HG03196 (cell line): Measurements from ENCODE around the gene COX8A.
"Not testable (repeated sequence)": the region's sequence is repeated elsewhere in the genome, so short reads cannot be mapped to it uniquely, and the experiment has no call there.

ENCODE experiments used
- ATAC-seq: cut with Tn5 transposase; IDR thresholded peaks from one replicate; pipeline ENCODE4 v1.9.1; 2021; ENCODE audit not compliant: unreplicated experiment

COX8A gene

DNA sequence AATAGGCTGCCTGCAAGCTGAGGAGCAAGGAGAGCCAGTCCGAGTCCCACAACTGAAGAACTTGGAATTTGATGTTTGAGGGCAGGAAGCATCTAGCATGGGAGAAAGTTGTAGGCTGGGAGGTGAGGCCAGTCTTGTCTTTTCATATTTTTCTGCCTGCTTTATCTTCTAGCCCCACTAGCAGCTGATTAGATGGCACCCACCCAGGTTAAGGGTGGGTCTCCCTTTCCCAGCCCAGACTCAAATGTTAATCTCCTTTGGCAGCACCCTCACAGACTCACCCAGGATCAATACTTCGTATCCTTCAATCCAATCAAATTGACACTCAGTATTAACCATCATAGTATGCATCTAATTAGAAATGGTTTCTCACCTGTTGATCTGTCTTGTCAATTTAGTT lies 5.0 kb upstream of the COX8A start:
- no peak for ATAC-seq

DNA sequence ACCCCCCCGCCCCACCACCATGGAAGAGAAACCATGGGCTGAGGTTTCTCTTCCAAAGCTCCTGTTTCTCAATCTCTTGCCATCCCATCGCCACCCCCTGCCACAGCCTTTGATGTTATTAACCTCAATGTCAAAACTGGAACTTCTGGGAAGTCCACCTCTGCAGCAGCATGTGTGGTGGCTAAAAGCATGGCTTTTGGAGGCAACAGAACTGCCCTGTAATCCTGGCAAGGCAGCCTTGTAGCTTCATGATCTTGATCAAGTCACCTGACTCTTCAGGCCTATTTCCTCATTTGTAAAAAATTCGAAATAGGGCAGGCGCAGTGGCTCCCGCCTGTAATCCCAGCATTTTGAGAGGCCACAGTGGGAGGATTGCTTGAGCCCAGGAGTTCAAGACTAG lies 3.5 kb upstream of the COX8A start:
- no peak for ATAC-seq

DNA sequence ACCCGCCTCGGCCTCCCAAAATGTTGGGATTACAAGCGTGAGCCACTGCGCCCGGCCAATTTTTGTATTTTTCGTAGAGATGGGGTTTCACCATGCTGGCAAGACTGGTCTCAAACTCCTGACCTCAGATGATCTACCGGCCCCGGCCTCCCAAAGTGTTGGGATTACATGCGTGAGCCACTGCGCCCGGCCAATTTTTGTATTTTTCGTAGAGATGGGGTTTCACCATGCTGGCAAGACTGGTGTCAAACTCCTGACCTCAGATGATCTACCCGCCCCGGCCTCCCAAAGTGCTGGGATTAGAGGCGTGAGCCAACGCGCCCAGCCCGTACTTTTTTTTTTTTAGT lies 535 bp upstream of the COX8A start:
- not testable (repeated sequence) for ATAC-seq

DNA sequence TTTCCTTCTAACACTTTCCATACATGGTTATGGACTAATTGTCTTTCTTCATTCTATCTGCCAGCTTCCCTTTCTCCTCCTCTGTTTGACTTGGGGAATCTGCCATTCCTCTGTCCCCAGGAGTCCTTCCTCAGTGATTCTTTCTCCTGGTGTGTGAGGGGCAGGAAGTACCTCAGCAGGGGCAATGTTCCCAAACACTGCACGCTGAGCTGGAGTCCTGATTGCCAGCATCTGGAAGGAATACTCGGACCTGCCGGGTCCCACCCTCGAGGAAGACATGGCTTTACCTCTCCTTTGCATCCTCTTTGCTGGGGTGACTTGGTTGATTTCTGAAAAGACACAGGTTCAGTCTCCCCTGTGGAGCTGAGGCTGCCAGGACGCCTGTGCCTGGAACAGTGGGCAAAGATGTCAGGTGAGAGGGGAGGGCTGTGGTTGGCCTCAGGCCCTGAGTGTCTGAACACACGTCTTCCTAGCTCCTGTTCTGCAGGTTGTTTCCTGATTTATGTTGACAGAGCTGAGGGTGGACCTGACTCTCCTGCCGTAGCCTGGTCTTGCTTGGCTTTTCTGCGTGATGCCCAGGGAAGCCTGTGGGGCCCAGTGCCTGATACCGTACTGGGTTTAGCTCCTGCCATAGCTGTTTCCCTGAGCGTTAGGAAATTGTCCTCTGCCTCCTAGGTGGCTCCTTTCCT lies 4.3 kb downstream of the COX8A start:
- no peak for ATAC-seq

DNA sequence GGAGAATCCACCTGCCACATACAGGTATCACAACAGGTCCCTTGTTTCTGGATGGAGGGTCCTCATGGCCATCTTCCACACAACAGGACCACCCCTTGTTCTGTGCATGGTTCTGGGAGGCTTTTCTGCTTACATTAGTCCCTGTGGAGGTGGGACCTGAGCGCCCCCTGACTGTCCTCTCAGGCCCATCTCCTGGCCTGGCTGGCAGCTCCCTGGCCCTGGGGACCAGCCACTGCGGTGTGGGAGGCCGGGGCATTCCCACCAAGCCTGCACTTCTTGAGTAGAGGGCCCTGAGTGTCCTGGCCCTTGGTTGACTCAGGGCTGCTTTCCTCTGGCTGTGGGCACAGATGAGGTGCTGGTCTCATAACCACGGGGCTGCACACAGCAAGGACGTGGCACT lies 5.0 kb downstream of the COX8A start:
- no peak for ATAC-seq

DNA sequence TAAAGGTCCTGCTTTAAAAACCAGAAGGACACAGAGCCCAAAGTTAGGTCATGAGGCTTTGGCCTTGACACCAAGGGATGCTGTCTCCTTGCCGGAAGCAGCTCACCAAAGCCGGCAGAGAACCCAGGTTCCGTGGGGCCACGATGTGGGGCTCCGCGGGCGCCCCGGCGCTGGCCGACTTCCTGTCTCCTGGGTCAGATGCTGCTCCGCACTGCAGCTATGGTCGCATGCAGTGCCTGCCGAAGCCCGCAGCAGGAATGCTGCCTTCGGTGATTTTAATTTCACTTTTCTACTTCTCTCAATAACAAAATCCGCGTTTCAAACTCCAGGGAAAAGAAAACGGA lies 11.4 kb downstream of the COX8A start:
- ATAC-seq: no peak

DNA sequence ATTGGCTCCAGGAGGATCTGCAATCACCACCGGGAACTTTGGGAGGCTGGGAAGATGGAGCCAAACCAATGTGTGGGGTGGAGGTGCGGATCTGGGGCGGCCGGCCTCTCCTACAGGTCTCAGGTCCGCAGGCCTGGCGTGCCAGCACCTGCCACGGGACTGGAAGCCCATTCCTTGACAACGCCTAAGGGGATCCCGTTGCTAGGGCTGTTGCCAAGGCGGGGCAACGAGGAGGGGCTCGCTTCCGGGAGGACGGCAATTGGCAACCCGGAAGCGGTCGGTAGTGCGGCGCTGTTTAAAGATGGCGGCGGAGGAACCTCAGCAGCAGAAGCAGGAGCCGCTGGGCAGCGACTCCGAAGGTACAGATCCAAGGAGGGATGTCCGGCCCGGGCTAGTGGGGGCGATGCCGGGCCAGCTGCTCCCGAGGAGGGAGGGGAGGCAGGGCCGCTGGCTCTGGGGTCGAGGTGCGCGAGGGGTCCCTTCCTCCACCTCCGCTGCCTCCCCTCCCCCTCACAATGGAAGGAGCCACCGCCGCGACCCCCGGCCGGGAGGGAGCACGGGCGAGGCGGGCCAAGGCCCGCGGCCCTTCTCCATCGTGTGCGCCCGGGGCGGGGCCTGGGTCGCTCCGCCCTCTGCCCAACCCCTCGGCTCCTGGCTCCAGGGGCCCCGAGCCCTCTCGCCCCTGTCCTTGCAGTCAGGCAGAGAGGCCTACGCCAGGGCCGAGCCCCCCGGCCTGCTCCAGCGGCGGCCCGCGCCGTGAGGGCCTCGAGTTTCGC lies 11.9 kb downstream of the COX8A start, which contains the start of gene OTUB1:
TSS of gene OTUB1 (plus strand) at position 283 of the 776 bp plus-strand sequence. CDS start at position 302, 19 bp downstream.
- ATAC-seq: peak; percentile 60

DNA sequence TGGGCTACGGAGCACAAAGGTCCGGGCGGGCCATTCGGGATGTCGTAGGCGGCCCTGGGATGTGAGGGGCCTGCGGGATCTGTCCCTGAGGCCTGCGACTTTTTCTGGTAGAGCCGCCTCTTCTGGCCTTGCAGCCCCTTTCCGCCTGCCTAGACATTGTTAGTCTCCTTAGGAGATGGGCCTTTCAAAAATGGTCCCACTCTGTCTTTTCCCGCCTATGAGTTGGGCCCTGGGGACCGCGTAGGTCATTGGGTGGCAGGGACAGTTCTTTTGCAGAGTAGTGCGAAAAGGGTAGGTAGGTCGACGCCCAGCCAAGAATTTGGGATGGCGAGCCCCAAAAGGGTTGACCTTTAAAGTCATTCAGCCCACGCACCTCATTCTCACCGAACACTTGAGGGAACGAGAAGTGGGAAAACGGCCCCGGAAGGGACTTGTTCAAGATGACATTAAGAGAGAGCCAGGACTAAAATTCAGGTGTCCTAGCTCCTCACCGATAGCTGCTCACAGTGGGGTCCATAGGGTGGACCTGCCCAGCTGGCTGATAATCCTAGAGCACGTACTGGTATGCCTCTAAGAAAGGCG lies 12.6 kb downstream of the COX8A start:
- no peak for ATAC-seq

DNA sequence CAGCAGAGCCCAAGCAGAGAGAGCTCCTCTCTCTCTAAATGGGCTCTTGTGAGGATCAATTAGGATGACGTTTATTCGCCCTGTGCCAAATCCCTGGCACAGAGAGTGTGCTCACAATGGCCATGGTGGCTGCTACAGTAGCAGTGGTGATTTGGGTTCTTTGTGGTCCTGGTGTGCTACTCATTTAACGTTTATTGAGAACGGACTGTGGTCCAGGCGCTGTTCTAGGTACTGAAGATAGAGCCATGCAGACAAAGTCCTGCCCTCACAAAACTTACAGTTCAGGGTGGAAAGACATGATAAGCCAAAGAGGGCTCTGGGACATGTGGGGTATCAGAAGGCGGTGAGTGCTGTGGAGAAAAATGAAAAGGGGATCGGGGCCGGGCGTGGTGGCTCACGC lies 17.1 kb downstream of the COX8A start:
- ATAC-seq: no peak

DNA sequence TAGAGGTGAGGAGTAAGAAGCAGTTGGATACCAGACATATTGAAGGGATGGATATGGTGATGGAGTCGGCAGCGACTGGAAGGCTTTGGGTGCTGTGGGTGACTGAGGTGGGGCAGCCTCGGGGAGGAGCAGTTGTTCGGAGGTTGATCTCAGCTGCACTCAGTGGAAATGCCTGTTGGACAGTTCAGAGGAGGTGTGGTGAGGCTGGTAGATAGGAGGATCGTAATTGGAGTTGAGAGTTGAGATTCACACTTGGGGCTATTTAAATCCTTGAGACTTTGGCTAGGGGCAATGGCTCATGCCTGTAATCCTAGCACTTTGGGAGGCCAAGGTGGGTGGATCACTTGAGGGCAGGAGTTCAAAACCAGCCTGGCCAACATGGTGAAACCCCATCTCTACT lies 18.7 kb downstream of the COX8A start:
- ATAC-seq: no peak

DNA sequence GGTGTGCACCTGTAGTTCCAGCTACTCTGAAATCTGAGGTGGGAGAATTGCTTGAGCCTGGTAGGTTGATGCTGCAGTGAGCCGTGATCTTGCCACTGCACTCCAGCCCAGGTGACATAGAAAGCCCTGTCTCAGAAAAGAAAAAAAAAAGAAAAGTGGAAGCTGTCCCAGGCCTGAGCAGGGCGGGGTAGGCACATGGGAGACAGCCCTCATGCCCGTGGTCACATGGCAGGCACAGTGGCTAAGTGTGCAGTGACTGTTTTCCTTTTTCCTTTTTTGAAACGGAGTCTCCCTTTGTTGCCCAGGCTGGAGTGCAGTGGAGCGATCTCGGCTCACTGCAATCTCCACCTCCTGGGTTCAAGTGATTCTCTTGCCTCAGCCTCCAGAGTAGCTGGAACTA lies 19.6 kb downstream of the COX8A start:
- ATAC-seq: no peak

DNA sequence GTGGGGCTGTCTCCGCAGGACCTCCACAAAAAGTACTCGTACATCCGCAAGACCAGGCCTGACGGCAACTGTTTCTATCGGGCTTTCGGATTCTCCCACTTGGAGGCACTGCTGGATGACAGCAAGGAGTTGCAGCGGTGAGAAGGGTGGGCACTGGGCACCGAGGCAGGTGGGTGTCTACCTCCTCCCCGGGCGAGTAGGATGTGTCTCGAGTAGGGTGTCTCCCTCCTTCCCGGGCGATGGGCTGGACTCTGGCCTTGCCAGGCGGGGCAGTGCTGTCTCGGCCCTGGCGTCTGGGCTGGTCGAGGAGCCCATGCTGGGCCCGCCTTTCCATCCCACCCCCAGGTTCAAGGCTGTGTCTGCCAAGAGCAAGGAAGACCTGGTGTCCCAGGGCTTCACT lies 22.1 kb downstream of the COX8A start:
- no peak for ATAC-seq

DNA sequence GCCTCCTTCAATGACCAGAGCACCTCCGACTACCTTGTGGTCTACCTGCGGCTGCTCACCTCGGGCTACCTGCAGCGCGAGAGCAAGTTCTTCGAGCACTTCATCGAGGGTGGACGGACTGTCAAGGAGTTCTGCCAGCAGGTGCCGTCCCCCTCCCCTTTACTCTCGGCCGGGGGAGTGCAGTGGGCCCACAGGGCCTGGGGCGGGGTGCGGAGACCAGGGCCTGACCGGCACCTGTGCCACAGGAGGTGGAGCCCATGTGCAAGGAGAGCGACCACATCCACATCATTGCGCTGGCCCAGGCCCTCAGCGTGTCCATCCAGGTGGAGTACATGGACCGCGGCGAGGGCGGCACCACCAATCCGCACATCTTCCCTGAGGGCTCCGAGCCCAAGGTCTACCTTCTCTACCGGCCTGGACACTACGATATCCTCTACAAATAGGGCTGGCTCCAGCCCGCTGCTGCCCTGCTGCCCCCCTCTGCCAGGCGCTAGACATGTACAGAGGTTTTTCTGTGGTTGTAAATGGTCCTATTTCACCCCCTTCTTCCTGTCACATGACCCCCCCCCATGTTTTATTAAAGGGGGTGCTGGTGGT lies 22.8 kb downstream of the COX8A start:
- no peak for ATAC-seq

DNA sequence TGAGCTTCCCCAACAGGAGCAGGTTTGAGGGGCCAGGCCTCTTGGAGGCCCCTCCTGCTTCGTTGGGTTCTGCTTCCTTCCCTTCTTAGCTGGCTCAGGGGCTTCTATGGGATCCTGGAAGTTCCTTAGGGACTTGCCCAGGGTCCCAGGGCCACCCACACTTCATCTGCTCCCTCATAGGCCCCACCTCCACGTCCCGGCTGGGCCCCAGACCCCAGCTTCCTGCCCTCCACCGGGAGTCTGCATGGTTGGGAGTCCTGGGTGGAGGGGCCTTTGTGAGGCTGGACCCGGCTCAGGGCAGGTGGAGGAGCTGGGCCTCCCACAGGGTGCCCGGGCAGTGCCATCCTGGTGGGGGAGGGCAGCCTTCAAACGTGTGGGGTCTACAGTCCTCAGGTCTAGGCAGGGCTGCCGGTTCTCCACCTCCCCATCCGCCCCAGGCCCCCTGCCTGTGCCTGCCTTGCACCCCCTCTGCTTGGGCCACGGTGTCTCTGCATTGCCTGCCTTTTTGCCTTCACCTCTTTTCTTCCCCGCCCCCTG lies 23.4 kb downstream of the COX8A start:
- no peak for ATAC-seq

DNA sequence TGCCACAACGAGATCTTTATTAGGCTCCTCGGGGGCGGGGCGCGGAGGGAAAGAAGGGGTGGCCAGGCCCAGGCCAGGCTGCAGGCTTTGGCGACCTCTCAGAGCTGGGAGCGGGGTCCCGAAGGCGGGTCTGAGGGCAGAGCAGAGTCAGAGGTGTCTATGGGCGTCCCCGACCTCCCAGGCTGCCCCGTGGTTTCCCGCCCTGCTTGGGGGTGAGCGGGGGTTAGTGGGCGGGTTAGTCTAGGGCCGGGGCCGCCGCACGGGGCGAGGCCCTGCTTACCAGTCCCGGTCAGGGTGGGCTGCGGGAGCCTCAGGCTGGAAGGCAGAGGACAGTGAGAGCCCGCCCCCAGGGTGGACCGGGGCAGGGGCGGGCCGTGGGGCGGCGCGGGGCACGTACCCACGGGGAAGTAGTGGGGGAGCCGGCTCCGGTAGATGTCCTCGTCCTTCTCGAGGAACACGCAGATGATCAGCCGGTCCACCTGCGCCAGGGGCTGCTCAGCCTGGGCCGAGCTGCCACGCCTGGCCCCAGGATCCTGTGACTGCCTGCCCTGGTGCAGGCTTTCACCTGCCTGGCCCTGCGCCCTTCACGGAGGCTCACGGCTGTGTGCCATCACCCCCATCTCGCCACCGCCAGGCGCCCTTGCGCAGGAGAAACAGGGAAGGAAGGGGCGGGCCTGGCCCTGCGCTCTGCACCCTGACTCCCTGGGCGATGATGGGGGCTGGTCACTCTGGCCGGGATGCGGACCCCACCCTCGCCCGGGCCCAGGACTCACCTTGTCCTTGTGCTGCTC lies 24.3 kb downstream of the COX8A start:
- ATAC-seq: no peak

DNA sequence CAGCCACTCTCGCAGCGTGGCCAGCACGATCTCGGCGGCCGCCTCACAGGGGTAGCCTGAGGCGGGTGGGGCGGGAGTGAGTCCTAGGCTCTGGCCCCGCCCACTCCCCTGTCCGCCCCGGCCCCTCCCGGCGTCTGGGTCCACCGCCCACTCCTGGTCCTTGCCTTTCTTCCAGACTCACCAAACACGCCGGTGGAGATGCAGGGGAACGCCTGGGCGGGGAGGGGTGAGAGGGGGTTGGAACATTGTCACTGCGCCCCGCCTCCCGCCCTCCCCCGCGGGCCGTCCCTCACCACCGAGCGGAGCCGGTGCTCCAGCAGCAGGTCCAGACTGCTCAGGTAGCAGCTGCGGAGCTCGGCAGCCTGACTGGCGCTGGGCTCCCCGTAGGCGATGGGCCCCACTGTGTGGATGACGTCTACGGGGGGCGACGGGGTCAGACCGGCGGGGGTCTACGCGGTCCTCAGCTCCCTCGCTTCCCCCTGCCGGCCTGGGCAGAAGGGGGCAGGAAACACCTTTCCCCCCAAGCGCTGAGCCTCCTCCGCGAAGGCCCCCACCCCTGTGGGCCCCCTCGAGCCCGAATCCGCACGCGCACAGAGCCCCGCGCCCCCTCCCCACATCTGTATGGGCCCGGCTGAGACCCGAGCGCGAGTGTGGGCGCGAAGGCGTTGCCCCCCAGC lies 25.1 kb downstream of the COX8A start:
- no peak for ATAC-seq

DNA sequence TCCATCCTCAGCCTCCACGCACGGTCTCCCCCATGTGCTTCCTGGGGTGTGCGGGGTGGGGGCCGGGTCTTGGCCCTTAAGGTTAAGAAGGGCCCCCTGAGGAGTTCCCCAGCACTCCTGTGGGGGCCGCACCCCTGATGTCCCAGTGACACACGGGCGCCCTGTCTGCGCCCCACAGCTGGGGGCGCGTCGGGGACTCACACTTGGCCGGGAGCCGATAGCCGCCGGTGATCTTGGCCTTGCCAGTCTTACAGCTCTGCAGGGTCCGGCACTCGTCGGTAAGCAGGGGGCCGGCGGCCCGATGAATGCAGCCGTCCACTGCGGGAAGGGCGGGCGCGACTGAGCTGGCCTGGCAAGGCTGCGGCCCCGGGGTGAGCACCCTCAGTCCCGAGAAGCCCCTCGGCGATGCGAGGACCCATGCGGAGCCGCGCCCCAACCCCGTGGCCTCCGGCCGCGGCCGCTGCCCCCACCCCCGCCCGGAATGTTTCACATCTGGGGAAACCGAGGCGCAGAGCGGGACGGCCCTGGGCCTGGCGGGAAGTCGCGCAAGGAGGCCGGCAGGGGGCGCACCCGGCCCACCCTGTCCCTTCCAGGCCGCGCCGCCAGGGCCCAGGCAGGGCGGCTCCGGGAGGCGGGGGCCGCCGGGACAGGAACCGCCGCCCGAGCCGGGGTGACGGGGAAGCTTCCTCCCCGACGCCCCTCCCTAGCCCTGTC lies 25.8 kb downstream of the COX8A start:
- ATAC-seq: no peak

DNA sequence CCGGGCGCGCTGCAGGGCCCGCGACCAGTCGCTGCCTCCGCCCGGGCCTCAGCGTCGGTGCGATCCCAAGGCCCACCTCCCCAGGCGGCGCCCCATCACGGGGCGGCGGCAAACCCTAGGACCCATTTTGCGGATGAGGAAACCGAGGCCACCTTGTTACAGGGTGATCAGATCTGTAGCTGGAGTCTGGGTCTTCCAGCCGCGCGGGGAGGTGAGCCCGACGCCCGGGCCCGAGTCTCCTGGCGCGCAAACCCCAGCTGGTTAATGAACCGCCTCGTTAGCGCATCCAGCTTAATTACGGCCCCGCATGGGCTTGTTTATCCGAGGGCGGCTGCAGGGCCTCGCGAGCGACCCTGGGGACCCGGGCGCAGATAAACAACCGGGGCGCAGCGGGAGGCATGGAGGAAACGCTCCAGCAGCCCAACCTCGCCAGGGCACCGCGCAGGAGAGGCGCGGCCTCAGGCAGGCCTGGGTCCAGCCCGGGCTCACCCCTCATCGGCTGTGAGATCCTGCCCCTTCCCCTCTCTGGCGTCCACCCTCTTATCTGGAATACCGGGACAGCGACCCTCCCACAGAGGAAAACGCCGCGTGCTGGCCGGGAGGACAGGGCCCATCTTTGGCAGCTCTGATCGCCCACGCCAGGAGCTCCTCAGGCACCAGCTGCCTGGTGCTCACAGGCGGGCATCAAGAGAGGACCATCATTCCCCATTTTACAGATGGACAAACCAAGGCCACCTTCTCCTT lies 26.5 kb downstream of the COX8A start:
- no peak for ATAC-seq
